ENCODE measurements around the gene LSM14B.

Gene LSM14B

GRCh38 chr20:62175711-62176110, 53.4 kb downstream of the LSM14B start:
- Histone ChIP-seq H3K4me3 (ENCODE audit: low read length) (no peak overlapping the region), H3K36me3 (ENCODE audit: control insufficient read depth, insufficient read depth, low read length) (no peaks in the 10 kb centered on the region), H3K4me1 (ENCODE audit: control insufficient read depth, insufficient read depth, low read length) (no peaks in the 10 kb centered on the region), H3K27me3 (ENCODE audit: control insufficient read depth, insufficient read depth, low read length) (no peaks in the 10 kb centered on the region), H3K9me3 (ENCODE audit: control insufficient read depth, low read length) (no peaks in the 10 kb centered on the region), H3K9ac (ENCODE audit: low read length) (no peak overlapping the region)

DNA sequence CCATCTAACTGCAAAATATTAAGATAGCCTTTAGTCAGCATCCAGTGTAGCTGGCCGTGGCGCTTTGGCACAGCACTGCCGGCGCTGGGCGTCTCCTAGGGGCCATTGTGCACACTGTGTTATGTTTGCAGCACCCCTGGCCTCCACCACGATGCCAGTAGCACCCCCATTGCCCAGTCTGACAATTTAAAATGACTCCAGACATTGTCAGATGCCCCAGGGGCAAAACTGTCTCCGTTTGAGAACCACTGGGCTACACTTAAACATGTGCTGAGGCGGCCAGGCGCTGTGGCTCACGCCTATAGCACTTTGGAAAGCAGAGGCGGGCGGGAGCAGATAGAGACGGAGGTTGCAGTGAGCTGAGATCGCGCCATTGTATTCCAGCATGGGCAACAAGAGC, 54.6 kb downstream of the LSM14B start:
- Histone ChIP-seq H3K27me3 (ENCODE audit: control insufficient read depth, insufficient read depth, low read length) (no peaks in the 10 kb centered on the region), H3K9ac (ENCODE audit: low read length) (no peak overlapping the region), H3K9me3 (ENCODE audit: control insufficient read depth, low read length) (no peaks in the 10 kb centered on the region), H3K36me3 (ENCODE audit: control insufficient read depth, insufficient read depth, low read length) (no peaks in the 10 kb centered on the region), H3K4me3 (ENCODE audit: low read length) (no peak overlapping the region), H3K4me1 (ENCODE audit: control insufficient read depth, insufficient read depth, low read length) (no peaks in the 10 kb centered on the region)

GRCh38 chr20:62177307-62177706, 55.0 kb downstream of the LSM14B start:
- Histone ChIP-seq H3K9ac (ENCODE audit: low read length) (no peak overlapping the region), H3K4me1 (ENCODE audit: control insufficient read depth, insufficient read depth, low read length) (no peaks in the 10 kb centered on the region), H3K9me3 (ENCODE audit: control insufficient read depth, low read length) (no peaks in the 10 kb centered on the region), H3K36me3 (ENCODE audit: control insufficient read depth, insufficient read depth, low read length) (no peaks in the 10 kb centered on the region), H3K4me3 (ENCODE audit: low read length) (no peak overlapping the region), H3K27me3 (ENCODE audit: control insufficient read depth, insufficient read depth, low read length) (no peaks in the 10 kb centered on the region)

DNA sequence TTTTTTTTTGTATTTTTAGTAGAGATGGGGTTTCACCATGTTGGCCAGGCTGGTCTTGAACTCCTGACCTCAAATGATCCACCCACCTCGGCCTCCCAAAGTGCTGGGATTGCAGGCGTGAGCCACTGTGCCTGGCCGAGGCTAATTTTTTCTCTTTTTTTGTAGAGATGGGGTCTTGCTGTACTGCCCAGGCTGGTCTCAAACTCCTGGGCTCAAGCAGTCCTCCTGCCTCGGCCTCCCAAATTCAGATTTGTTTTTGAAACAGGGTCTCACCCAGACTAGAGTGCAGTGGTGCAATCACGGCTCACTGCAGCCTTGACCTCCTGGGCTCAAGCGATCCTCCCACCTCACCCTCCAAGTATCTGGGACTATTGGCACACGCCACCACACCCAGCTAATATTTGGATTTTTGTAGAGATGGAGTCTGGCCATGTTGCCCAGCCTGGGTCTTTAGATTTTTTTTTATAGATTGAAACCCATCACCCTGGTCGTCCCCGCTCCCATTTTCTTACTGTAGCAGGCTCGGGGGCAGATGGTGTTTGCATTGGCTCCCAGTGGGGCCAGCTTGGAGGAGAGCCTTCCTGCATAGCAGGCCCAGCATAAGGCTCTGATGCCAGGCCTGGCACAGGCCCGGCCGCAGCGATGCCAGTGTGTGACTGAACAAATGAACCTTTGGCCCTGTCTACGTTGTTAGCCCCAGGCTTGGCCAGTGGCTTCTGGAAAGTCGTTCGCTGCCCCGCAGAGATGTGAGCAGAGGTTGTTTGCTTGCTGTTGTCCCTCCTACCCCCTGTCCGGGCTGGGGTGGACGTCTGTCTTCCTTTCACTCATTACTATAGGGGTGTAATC, 56.3 kb downstream of the LSM14B start:
- no peak overlapping the region for H3K9ac ChIP-seq (ENCODE audit: low read length)
- H3K36me3 ChIP-seq (ENCODE audit: control insufficient read depth, insufficient read depth, low read length) = no peaks in the 10 kb centered on the region
- H3K4me3 ChIP-seq (ENCODE audit: low read length) = no peak overlapping the region

DNA sequence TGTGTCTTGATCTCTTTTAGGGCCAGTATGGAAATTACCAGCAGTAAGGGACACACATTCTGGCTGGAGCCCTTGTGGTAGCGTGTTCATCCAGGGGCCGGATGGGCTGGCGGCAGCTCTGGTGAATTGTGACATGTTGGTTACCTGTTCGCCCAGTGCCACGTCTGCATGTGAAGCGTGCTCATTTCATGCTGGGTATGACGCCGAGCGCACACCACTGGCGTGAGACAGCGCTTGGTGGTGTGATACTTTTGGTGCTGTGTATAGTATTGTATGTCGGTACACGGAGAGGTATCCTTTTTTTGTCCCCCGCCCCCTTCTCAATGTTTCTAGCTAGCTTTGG, 56.9 kb downstream of the LSM14B start:
- Histone ChIP-seq H3K36me3 (ENCODE audit: control insufficient read depth, insufficient read depth, low read length) (no peaks in the 10 kb centered on the region), H3K9ac (ENCODE audit: low read length) (no peak overlapping the region)

More for the DNA sequence above, 56.3 kb downstream of the LSM14B start:
- Histone ChIP-seq H3K27me3 (ENCODE audit: control insufficient read depth, insufficient read depth, low read length) (no peaks in the 10 kb centered on the region), H3K9me3 (ENCODE audit: control insufficient read depth, low read length) (no peaks in the 10 kb centered on the region), H3K4me1 (ENCODE audit: control insufficient read depth, insufficient read depth, low read length) (peaks cover 1% of the 10 kb centered on the region)

DNA sequence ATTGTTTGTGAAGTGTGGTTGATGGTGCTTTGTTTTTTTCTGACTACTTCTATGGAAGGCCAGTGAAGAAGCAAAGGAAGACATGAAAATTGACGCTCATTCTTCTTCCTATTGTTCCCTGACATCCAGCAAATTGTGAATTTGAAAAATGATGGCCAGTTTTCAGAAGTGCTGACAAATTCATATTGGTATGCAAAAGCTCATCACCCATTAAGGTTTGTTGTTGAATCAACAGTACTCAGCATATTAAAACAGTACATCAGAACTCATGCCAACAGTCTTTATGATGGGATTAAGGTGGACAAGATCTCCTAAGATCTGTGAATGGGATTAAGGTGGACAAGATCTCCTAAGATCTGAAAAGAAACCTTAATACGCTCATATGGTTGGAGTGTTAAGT, 59.5 kb downstream of the LSM14B start:
- H3K9ac ChIP-seq (ENCODE audit: low read length) = no peak overlapping the region
- H3K9me3 ChIP-seq (ENCODE audit: control insufficient read depth, low read length) = no peaks in the 10 kb centered on the region
- H3K4me1 ChIP-seq (ENCODE audit: control insufficient read depth, insufficient read depth, low read length) = peaks cover 4% of the 10 kb centered on the region
- H3K4me3 ChIP-seq (ENCODE audit: low read length) = peak overlapping the region; percentile 93
- H3K27me3 ChIP-seq (ENCODE audit: control insufficient read depth, insufficient read depth, low read length) = no peaks in the 10 kb centered on the region
- H3K36me3 ChIP-seq (ENCODE audit: control insufficient read depth, insufficient read depth, low read length) = no peaks in the 10 kb centered on the region

More for the DNA sequence above, 56.9 kb downstream of the LSM14B start:
- Histone ChIP-seq H3K4me1 (ENCODE audit: control insufficient read depth, insufficient read depth, low read length) (peaks cover 4% of the 10 kb centered on the region), H3K27me3 (ENCODE audit: control insufficient read depth, insufficient read depth, low read length) (no peaks in the 10 kb centered on the region), H3K9me3 (ENCODE audit: control insufficient read depth, low read length) (no peaks in the 10 kb centered on the region), H3K4me3 (ENCODE audit: low read length) (no peak overlapping the region)

- no peaks in the 10 kb centered on the region for H3K9me3 ChIP-seq (ENCODE audit: control insufficient read depth, low read length)
- peaks cover 4% of the 10 kb centered on the region for H3K4me1 ChIP-seq (ENCODE audit: control insufficient read depth, insufficient read depth, low read length)
- H3K9ac ChIP-seq (ENCODE audit: low read length) = peak within 1 kb of the TSS; percentile 84
- no peaks in the 10 kb centered on the region for H3K27me3 ChIP-seq (ENCODE audit: control insufficient read depth, insufficient read depth, low read length)
- peak within 1 kb of the TSS; percentile 93 for H3K4me3 ChIP-seq (ENCODE audit: low read length)
- H3K36me3 ChIP-seq (ENCODE audit: control insufficient read depth, insufficient read depth, low read length) = no peaks in the 10 kb centered on the region
These were observed 60.5 kb downstream of the LSM14B start, which contains the start of gene MTG2 for GRCh38 chr20:62182469-62183425. MTG2 (plus strand) TSS chr20:62183028; CDS start chr20:62193421, 10,393 bp downstream.

DNA sequence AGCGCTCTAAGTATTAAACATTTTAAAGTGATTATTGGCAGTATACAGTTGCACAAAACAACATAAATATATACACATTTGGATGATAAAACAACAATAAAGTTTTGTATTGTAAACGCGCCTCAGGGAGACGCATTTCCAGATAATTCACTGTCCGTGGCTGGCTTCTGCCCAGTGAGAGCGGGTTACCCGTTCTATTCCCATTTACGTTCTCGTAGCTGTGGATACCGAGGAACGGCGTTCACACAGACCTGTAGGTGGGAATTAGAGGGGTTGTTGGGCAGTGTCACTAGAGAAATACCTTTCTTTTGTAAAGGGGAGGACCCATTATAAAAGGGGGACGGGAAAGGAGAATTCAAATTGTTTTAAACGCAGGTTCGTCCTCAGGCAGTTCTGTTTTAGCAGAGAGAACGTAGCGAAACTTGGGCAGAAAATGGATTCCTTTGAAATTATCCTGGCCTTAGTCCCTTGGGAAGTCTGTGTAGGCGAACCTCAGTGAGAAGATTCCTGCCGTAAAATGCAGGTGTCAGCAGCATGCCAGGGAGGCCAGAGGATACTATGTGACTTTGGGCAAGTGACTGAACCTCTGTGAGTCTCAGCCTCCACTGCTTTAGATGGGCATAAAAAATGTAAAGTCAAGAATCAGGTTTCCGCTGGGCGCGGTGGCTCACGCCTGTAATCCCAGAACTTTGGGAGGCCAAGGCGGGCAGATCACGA, 61.3 kb downstream of the LSM14B start:
- Histone ChIP-seq H3K36me3 (ENCODE audit: control insufficient read depth, insufficient read depth, low read length) (no peaks in the 10 kb centered on the region), H3K9ac (ENCODE audit: low read length) (peak overlapping the region; percentile 84), H3K4me1 (ENCODE audit: control insufficient read depth, insufficient read depth, low read length) (peaks cover 4% of the 10 kb centered on the region), H3K9me3 (ENCODE audit: control insufficient read depth, low read length) (no peaks in the 10 kb centered on the region), H3K4me3 (ENCODE audit: low read length) (peak overlapping the region; percentile 93), H3K27me3 (ENCODE audit: control insufficient read depth, insufficient read depth, low read length) (no peaks in the 10 kb centered on the region)
